HG03175 (cell line): Measurements from ENCODE around the gene MB21D2.
"Not testable (repeated sequence)": the region's sequence is repeated elsewhere in the genome, so short reads cannot be mapped to it uniquely, and the experiment has no call there.

Source experiments
- ATAC-seq: cut with Tn5 transposase; IDR thresholded peaks from one replicate; pipeline ENCODE4 v1.9.1; 2021; ENCODE audit warnings: mild to moderate bottlenecking, moderate library complexity; ENCODE audit not compliant: unreplicated experiment

Gene MB21D2

DNA sequence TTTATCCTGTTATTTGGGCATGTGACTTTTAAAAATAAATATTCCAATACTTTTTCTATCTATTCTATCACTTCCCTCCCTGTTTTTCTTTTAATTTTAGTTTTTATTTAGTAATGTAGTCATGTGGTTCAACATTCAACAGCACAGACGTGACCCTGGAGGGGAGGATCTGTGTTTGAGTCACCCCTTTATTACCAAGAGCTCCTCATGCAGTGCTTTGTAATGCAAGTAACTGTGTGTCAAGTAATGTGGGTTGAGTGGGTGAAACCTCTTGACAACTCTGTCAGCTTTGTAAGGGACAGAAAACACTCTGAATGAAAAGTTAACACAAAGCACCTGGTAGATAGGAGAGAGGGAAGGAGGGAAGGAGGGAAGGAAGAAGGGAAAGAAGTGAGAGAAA lies 100.6 kb downstream of the MB21D2 start:
- peak; percentile 39 for ATAC-seq

DNA sequence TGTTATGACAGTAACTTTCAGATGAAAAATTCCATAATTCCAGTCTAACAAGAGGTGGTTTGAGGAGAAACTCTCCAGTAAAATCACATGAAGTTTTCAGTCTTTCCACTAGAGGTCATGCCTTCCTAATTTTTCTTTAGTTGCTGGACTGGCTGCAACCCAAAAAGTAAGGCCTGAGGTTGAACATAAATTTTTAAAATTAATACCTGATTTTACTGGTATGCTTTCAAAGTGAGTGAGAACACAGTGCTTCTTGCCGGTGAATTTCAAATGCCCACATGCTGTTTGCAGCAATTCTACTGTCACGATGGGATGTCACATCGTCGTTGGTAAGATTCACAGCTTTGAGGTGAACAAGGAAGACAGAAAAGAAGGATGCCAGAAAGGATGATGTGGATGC lies 101.3 kb downstream of the MB21D2 start:
- no peak for ATAC-seq

DNA sequence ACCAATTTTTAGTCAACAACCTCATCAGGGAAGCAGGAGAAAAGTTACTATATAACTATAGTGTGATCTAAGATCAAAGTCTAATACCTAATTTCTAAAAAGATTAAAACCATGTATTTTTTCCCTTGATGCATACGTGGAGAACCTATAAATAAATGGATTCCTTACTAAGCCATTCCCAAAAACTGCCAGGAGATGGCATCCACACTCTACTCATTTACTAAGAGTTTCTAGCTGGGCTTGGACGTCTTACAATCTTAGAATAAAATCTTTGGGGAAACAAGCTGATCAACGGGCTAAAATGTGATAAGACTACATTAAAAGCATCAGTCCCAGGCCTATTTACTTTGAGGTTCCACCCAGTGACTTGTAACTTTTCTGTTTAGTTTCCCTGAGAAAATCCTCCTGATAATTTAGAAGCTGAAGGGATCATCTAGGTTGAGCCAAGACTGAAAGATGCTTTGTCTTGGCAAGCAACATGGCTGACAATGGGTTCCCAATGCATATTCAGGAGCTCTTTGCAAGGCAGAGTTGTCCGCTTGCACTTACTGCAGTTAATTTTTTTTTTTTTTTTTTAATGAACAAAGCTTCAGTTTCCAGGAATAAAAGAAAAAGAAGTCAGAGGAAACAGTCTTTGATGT lies 104.8 kb downstream of the MB21D2 start:
- no peak for ATAC-seq

- no peak for ATAC-seq
Observed at GRCh38 chr3:192805711-192806110, 111.9 kb downstream of the MB21D2 start.

- ATAC-seq: no peak
Observed at GRCh38 chr3:192804502-192804901, 113.2 kb downstream of the MB21D2 start.

DNA sequence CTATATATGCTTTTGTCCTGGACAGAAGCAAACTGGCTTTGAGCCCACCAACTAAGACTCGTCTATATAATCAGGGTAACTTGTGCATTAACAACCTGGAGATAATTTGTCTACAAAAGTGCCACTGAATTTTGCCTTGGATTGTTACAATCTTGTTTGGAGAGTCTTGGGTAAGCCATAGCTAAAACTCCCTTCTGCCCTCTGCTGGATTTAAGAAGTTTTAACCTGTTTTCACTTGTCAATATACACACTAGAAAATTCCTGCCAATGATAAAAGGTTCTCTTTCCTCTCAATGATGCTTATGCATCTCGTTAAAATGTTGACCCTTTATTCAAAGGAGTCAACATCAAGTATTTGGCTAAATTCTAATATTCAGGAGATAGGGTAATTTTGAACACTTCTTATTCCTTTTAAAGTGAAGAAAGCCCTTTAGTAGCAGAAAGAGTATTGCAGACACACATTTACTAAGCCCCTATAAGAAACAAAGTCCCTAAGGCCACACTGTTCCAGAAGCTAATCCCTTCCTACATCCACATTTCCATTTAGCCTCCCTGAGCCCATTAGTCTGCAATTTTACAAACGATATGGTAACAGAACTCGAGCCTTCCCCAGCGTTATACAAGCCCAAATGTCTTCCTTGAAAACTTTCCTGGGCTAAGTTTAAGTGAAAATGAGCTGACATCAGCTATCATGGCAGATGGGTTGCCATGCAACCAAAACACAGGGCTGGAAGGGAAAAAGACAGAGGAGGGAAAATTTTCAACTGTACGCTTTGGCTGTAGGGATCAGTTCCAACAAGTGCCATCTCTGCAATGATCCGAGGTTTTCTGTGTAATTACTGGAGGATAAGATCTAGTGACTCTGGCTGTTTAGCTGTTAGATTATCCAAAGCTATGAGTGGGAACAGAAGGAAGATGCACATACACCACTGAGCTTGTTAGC lies 114.4 kb downstream of the MB21D2 start:
- ATAC-seq: peak; percentile 73

DNA sequence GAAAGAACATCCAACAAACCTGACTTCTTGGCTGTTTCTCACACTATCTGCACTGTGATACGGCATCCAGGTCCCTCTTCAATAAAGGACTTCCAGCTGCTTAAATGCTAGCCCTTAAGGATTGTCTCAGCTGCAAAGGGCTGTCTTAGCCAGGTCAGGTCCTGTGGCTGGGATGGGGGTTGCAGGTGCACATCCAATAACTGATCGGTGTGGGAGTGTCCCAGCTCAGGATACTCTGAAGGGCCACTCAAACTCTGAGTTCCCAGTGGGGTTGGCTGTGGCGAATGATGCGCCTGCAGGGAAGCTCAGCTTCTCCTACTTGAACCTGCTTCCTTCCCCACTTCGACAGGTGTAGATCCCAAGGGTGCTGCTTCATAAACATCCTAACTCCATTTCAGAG lies 115.7 kb downstream of the MB21D2 start:
- no peak for ATAC-seq

DNA sequence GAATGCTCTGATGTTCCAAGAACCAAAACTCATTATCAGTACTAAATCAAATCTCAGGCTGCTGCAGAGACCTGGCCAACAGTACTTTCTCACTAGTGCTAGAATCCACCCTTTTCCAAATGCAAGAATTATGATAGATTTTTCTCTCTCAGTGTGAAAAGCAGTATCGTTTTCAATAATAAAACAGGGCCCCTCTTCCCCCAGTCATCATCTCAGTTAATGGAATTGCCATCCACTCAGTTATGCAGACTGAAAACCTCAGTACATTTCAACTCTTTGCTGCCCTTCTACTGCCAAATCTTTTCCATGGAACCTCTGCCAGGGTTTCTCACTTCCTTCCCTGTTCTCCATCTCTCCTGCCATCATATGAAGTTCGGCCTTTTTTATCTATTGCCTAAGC lies 117.9 kb downstream of the MB21D2 start:
- ATAC-seq: no peak

- ATAC-seq: no peak
Observed at GRCh38 chr3:192795021-192795420, 122.6 kb downstream of the MB21D2 start.

DNA sequence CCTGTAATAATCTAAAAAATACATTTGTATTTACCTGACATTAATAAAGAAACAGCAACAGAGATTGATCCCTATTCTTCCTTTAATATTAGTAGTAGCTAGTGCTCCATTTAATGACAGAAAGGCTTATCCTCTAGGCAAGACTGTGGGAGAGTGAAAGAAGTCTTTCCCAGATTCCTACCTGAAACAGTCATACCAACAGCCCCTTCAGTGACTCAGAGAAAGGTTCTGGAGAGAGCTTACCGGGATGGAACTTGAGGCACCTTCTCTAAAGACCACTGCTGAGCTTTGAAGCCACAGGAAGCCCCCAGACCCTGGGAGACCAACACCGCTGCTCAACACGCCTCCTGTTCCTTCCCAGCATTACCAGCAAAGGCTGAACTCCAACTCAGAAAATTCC lies 123.4 kb downstream of the MB21D2 start:
- ATAC-seq: no peak

GRCh38 chr3:192788816-192789515 lies 128.7 kb downstream of the MB21D2 start:
- ATAC-seq: not testable (repeated sequence)

- ATAC-seq: no peak
Observed at GRCh38 chr3:192778508-192778907, 139.1 kb downstream of the MB21D2 start.

DNA sequence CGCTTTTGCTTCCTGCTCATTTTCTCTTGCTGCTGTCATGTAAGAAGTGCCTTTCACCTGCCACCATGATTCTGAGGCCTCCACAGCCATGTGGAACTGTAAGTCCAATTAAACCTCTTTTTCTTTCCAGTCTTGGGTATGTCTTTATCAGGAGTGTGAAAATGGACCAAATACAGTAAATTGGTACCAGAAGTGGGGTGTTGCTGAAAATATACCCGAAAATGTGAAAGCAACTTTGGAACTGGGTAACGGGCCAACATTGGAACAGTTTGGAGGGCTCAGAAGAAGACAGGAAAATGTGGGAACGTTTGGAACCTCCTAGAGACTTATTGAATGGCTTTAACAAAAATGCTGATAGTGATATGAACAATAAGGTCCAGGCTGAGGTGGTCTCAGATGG lies 143.3 kb downstream of the MB21D2 start:
- not testable (repeated sequence) for ATAC-seq

- no peak for ATAC-seq
Observed at GRCh38 chr3:192772240-192772894, 145.3 kb downstream of the MB21D2 start.

DNA sequence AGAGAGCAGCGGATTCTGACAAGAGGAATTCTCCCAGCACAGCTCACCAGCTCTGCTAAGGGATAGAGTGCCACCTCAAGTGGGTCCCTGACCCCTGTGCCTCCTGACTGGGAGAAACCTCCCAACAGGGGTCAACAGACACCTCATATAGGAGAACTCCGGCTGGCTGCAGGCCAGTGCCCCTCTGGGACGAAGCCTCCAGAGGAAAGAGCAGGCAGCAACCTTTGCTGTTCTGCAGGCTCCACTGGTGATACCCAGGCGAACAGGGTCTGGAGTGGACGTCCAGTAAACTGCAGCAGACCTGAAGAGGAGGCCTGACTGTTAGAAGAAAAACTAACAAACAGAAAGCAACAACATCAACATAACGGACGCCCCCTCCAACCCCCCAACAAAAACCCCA lies 159.0 kb downstream of the MB21D2 start:
- ATAC-seq: no peak

GRCh38 chr3:192751148-192751547 lies 166.5 kb downstream of the MB21D2 start:
- no peak for ATAC-seq

DNA sequence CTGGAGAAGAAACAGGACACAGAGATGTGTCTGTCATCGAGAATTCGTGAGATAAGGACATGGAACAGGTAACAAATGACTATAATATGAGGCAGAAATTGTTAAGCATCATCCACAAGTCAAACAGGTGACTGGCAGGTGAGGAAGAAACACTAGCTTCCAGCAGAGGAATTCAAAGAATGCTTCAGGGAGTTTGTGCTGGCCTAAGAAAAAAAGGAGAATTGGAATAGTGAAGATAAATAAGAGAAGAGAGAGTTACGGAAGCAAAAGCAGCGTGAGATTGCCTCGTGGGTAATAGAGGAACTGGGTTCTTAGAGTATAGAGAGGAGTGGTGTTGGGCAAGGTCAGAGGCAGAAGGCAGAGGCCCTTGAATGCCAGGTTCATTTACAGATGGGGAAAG lies 167.5 kb downstream of the MB21D2 start:
- ATAC-seq: no peak

- no peak for ATAC-seq
Observed at GRCh38 chr3:192747746-192748145, 169.9 kb downstream of the MB21D2 start.

DNA sequence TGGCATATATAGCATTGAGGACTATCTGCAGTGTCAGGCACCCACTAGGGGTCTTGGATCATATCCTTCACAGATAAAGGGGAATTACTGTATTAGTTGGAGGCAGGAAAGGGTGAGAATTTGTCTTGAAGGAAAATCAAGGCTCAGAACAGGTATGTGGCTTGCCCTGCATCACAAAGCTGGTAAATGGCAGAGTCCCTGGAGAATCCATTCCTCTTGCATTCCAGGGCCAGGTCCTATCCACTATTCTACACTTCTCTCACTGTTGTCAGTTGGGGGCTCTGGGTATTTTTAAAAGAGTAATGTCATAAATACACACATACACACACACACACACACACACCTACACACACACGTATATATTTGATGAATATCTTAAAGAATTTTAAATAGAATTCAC lies 170.5 kb downstream of the MB21D2 start:
- no peak for ATAC-seq
